Brain microvascular endothelial cell (primary cell): ENCODE measurements around the gene CCDC146.
"Not testable (repeated sequence)": the region's sequence is repeated elsewhere in the genome, so short reads cannot be mapped to it uniquely, and the experiment has no call there.

ENCODE experiments used
- DNase-seq: peaks from one replicate; pipeline ENCODE4 v3.0.0-alpha.2; 2020
- H3K27ac ChIP-seq: fragments of 250-450 bp; sonication (Bioruptor Pico); 2 replicates; pipeline ENCODE4 v1.5.1; 2020; ENCODE audit warnings: mild to moderate bottlenecking, moderate library complexity
- H3K27me3 ChIP-seq: fragments of 250-450 bp; sonication (Bioruptor Pico); replicated peaks from 2 replicates; pipeline ENCODE4 v1.5.1; 2020; ENCODE audit warnings: mild to moderate bottlenecking
- H3K36me3 ChIP-seq: fragments of 250-450 bp; sonication (Bioruptor Pico); replicated peaks from 2 replicates; pipeline ENCODE4 v1.5.1; 2020; ENCODE audit warnings: mild to moderate bottlenecking
- H3K4me3 ChIP-seq: 2 replicates; pipeline ENCODE4 v1.5.1; 2011; ENCODE audit warnings: low read depth, mild to moderate bottlenecking, control low read depth, low read length, moderate library complexity
- CTCF ChIP-seq: IDR thresholded peaks from 2 replicates; pipeline ENCODE4 v1.5.1; 2011; ENCODE audit warnings: low read depth, mild to moderate bottlenecking, moderate library complexity, low read length, control low read depth, inconsistent platforms; ENCODE audit errors: missing control alignments
- in situ Hi-C: cut with HindIII; loops from 2 replicates; pipeline ENCODE4 v1.10.0; 2017; ENCODE audit warnings: low sequenced_read_pairs, low pct_ligation_motif_present

The CCDC146 gene

GRCh38 chr7:77157446-77157845, 35.0 kb downstream of the CCDC146 start:
- Histone ChIP-seq H3K27ac (no peak overlapping the region), H3K36me3 (no peaks in the 10 kb centered on the region), H3K27me3 (no peaks in the 10 kb centered on the region), H3K4me3 (no peak overlapping the region)
- DNase-seq: no peak
- TF ChIP-seq CTCF: no peak
- in situ Hi-C loops: no loop called here

GRCh38 chr7:77171073-77171472, 48.7 kb downstream of the CCDC146 start:
- H3K27ac ChIP-seq, H3K36me3 ChIP-seq, DNase-seq, H3K27me3 ChIP-seq, H3K4me3 ChIP-seq, in situ Hi-C loops: not testable (repeated sequence)

- H3K27me3 ChIP-seq, H3K4me3 ChIP-seq, in situ Hi-C loops, H3K36me3 ChIP-seq, H3K27ac ChIP-seq: not testable (repeated sequence)
- DNase-seq: peak; percentile 57
Observed at GRCh38 chr7:77172437-77173172, 50.2 kb downstream of the CCDC146 start.

GRCh38 chr7:77174418-77174817, 52.0 kb downstream of the CCDC146 start:
- DNase-seq, H3K36me3 ChIP-seq, in situ Hi-C loops, H3K27me3 ChIP-seq, H3K27ac ChIP-seq, H3K4me3 ChIP-seq: not testable (repeated sequence)

- H3K27me3 ChIP-seq, DNase-seq, H3K27ac ChIP-seq, H3K36me3 ChIP-seq, H3K4me3 ChIP-seq, in situ Hi-C loops: not testable (repeated sequence)
Observed at GRCh38 chr7:77175274-77175800, 52.9 kb downstream of the CCDC146 start.

GRCh38 chr7:77177321-77177904, 55.0 kb downstream of the CCDC146 start:
- H3K27ac ChIP-seq, H3K27me3 ChIP-seq, DNase-seq, H3K4me3 ChIP-seq, H3K36me3 ChIP-seq, in situ Hi-C loops: not testable (repeated sequence)

- H3K4me3 ChIP-seq, in situ Hi-C loops, H3K27me3 ChIP-seq, H3K36me3 ChIP-seq, DNase-seq, H3K27ac ChIP-seq: not testable (repeated sequence)
Observed at GRCh38 chr7:77178024-77178423, 55.6 kb downstream of the CCDC146 start.

GRCh38 chr7:77181015-77181595, 58.7 kb downstream of the CCDC146 start:
- Histone ChIP-seq H3K27me3 (no peaks in the 10 kb centered on the region), H3K27ac (no peak overlapping the region), H3K4me3 (no peak overlapping the region), H3K36me3 (no peaks in the 10 kb centered on the region)
- no peak for TF ChIP-seq CTCF
- DNase-seq: no peak
- in situ Hi-C loops: no loop called here
